CD14-positive monocyte (primary cell): ENCODE results near the gene TRIM42. TPM values are rescaled to one million over a fixed set of nuclear protein-coding genes. Genes with fewer than 3 reads are reported as not detected.

Experiments used
- DNase-seq, 3 donors: peaks; one replicate each; pipeline ENCODE4 v3.0.0-alpha.2; 2011 to 2022
- H2AFZ ChIP-seq: 2 replicates; pipeline ENCODE4 v1.6.0; 2012; ENCODE audit warnings: mild to moderate bottlenecking, low read depth, low read length, inconsistent platforms; ENCODE audit not compliant: insufficient read depth, poor library complexity, severe bottlenecking
- H3K27ac ChIP-seq, 2 donors: 1 replicate in 1 of 2; 2 replicates in 1 of 2; pipeline ENCODE4 v1.5.1; 2012 to 2013; ENCODE audit warnings: low read length in 2 of 2, control low read depth in 1 of 2, inconsistent platforms in 1 of 2, low read depth in 1 of 2, mild to moderate bottlenecking in 1 of 2
- H3K27me3 ChIP-seq, 2 donors: one replicate each; pipeline versions ENCODE4 v1.6.0 to v1.6.1; 2011 to 2013; ENCODE audit warnings: low read length in 2 of 2; ENCODE audit not compliant: control insufficient read depth in 2 of 2, insufficient read depth in 2 of 2
- H3K36me3 ChIP-seq, 2 donors: replicated peaks in 1 of 2; 1 replicate in 1 of 2; 2 replicates in 1 of 2; pipeline versions ENCODE4 v1.5.1 to v1.6.1; 2012 to 2013; ENCODE audit warnings: low read length in 2 of 2, control low read depth in 1 of 2, inconsistent platforms in 1 of 2, mild to moderate bottlenecking in 1 of 2; ENCODE audit not compliant: insufficient read depth in 2 of 2, control insufficient read depth in 1 of 2
- H3K4me1 ChIP-seq, 2 donors: 1 replicate in 1 of 2; 2 replicates in 1 of 2; pipeline versions ENCODE4 v1.5.1 to v1.6.1; 2012 to 2013; ENCODE audit warnings: low read length in 2 of 2, control low read depth in 1 of 2, inconsistent platforms in 1 of 2, mild to moderate bottlenecking in 1 of 2, moderate library complexity in 1 of 2; ENCODE audit not compliant: insufficient read depth in 2 of 2, control insufficient read depth in 1 of 2
- H3K4me2 ChIP-seq: replicated peaks from 2 replicates; pipeline ENCODE3; 2012; ENCODE audit warnings: low read length, moderate library complexity, mild to moderate bottlenecking; ENCODE audit not compliant: poor library complexity, severe bottlenecking; ENCODE audit errors: extremely low read depth
- H3K4me3 ChIP-seq, 3 experiments: fragments of 200-600 bp in 1 of 3; sonication (generic) in 1 of 3; replicated peaks in 1 of 3; 1 replicate in 2 of 3; 2 replicates in 1 of 3; pipeline ENCODE4 v1.5.1; 2011 to 2013; ENCODE audit warnings: low read length in 3 of 3, mild to moderate bottlenecking in 3 of 3, control low read depth in 2 of 3, low read depth in 2 of 3, inconsistent platforms in 1 of 3, moderate library complexity in 1 of 3
- H3K79me2 ChIP-seq: 2 replicates; pipeline ENCODE4 v1.6.0; 2012; ENCODE audit warnings: mild to moderate bottlenecking, control low read depth, inconsistent platforms, low read length, moderate library complexity; ENCODE audit not compliant: insufficient read depth
- H3K9ac ChIP-seq: 2 replicates; pipeline ENCODE4 v1.6.0; 2017; ENCODE audit warnings: low read length, mild to moderate bottlenecking; ENCODE audit not compliant: insufficient read depth, poor library complexity, severe bottlenecking
- H3K9me3 ChIP-seq, 2 donors: replicated peaks in 1 of 2; 1 replicate in 1 of 2; 2 replicates in 1 of 2; pipeline versions ENCODE4 v1.5.1 to v1.6.1; 2012 to 2013; ENCODE audit warnings: low read length in 2 of 2, control low read depth in 1 of 2; ENCODE audit not compliant: control insufficient read depth in 1 of 2, insufficient read depth in 1 of 2
- H4K20me1 ChIP-seq: 2 replicates; pipeline ENCODE4 v1.6.0; 2012; ENCODE audit warnings: mild to moderate bottlenecking, low read length, control low read depth, moderate library complexity; ENCODE audit not compliant: insufficient read depth
- H3K27ac Mint-ChIP-seq, 7 donors: one replicate each; pipeline ENCODE4 v1.8.0; 2020; ENCODE audit warnings: mild to moderate bottlenecking in 7 of 7, mixed read lengths in 7 of 7, moderate library complexity in 6 of 7, inconsistent platforms in 2 of 7
- H3K27me3 Mint-ChIP-seq, 3 donors: one replicate each; pipeline ENCODE4 v1.8.0; 2021 to 2022; ENCODE audit warnings: low read depth in 3 of 3, mild to moderate bottlenecking in 3 of 3, mixed read lengths in 3 of 3, moderate library complexity in 3 of 3, inconsistent platforms in 1 of 3
- H3K36me3 Mint-ChIP-seq, 2 donors: one replicate each; pipeline ENCODE4 v1.8.0; 2020; ENCODE audit warnings: mixed read lengths in 2 of 2, inconsistent platforms in 1 of 2, mild to moderate bottlenecking in 1 of 2
- H3K4me1 Mint-ChIP-seq: one replicate; pipeline ENCODE4 v1.8.0; 2020; ENCODE audit warnings: mild to moderate bottlenecking, mixed read lengths
- H3K4me3 Mint-ChIP-seq, 2 donors: one replicate each; pipeline ENCODE4 v1.8.0; 2020; ENCODE audit warnings: mild to moderate bottlenecking in 2 of 2, mixed read lengths in 2 of 2, moderate library complexity in 1 of 2
- H3K9me3 Mint-ChIP-seq, 7 donors: one replicate each; pipeline ENCODE4 v1.8.0; 2020 to 2022; ENCODE audit warnings: mixed read lengths in 7 of 7, mild to moderate bottlenecking in 6 of 7, moderate library complexity in 6 of 7, inconsistent platforms in 2 of 7
- CTCF ChIP-seq: fragments of 200-600 bp; IDR thresholded peaks from one replicate; pipeline ENCODE4 v1.8.0; 2022; ENCODE audit warnings: antibody characterized with exemption, mild to moderate bottlenecking
- WGBS: methylation state at CpG from one replicate; pipeline ENCODE4 v1.1.5; 2013; ENCODE audit warnings: missing lambda C conversion rate; ENCODE audit not compliant: insufficient coverage; 5-methylcytosine and 5-hydroxymethylcytosine counted together
- intact Hi-C, 2 donors: fragments of 100-400 bp; cut with micrococcal nuclease; formaldehyde crosslinking; loops; one replicate each; pipeline versions ENCODE4 v1.15.0 to v1.15.1; 2023
- polyA plus RNA-seq, 3 donors: library from polyadenylated mRNA; depleted of rRNA in 1 of 3; unstranded in 2 of 3; stranded (reverse) in 1 of 3; fragments of 300-500 nt in 2 of 3; fragments of >200 nt in 1 of 3; fragmentation: Illumina TruSeq in 2 of 3; gene quantifications; 1 replicate in 2 of 3; 2 replicates in 1 of 3; pipeline ENCODE4 v1.2.3, GENCODE V29; 2012 to 2021

TRIM42 gene
- polyA plus RNA-seq, 3 donors, result not detected

GRCh38 chr3:140717921-140718320 lies 40.1 kb downstream of the TRIM42 start:
- Histone ChIP-seq H3K9ac (no peak overlapping the region), H3K79me2 (no peaks in the 10 kb centered on the region), H3K4me2 (no peak overlapping the region), H4K20me1 (no peaks in the 10 kb centered on the region), H3K4me1 (peaks cover 15 to 35% of the 10 kb centered on the region in 2 donors), H3K9me3 (peaks cover 0 to 2% of the 10 kb centered on the region in 2 donors), H2AFZ (no peak overlapping the region), H3K4me3 (no peak overlapping the region), H3K36me3 (no peaks in the 10 kb centered on the region), H3K27me3 (no peaks in the 10 kb centered on the region), H3K27ac (no peak overlapping the region)
- Mint-ChIP-seq H3K36me3 (no peaks in the 10 kb centered on the region), H3K9me3 (peaks cover 0 to 4% (median 0%) of the 10 kb centered on the region in 7 donors), H3K27ac (peak overlapping the region in 1 of 7 donors; percentile 41), H3K27me3 (peaks cover 0 to 3% (median 2%) of the 10 kb centered on the region in 3 donors), H3K4me3 (no peak overlapping the region), H3K4me1 (peaks cover 39% of the 10 kb centered on the region)
- WGBS, result no CpG with 5 or more reads among the region's 3 CpGs
- no peak for TF ChIP-seq CTCF
- no peak for DNase-seq
- intact Hi-C loops, result no loop called here

GRCh38 chr3:140719841-140720614 lies 42.2 kb downstream of the TRIM42 start:
- Histone ChIP-seq H3K9ac (no peak overlapping the region), H3K4me2 (no peak overlapping the region), H4K20me1 (no peaks in the 10 kb centered on the region), H2AFZ (no peak overlapping the region), H3K4me3 (no peak overlapping the region), H3K79me2 (no peaks in the 10 kb centered on the region), H3K4me1 (peaks cover 8 to 20% of the 10 kb centered on the region in 2 donors), H3K27me3 (no peaks in the 10 kb centered on the region), H3K9me3 (no peaks in the 10 kb centered on the region), H3K27ac (no peak overlapping the region), H3K36me3 (no peaks in the 10 kb centered on the region)
- intact Hi-C loops, result no loop called here
- peaks cover 0 to 3% (median 2%) of the 10 kb centered on the region in 3 donors for H3K27me3 Mint-ChIP-seq
- no peak overlapping the region for H3K4me3 Mint-ChIP-seq
- H3K27ac Mint-ChIP-seq, result no peak overlapping the region
- no peak for TF ChIP-seq CTCF
- 84% methylated on average over 3 of the region's 5 CpGs for WGBS
- peaks cover 0 to 4% (median 0%) of the 10 kb centered on the region in 7 donors for H3K9me3 Mint-ChIP-seq
- H3K4me1 Mint-ChIP-seq, result peaks cover 23% of the 10 kb centered on the region
- no peak for DNase-seq
- H3K36me3 Mint-ChIP-seq, result no peaks in the 10 kb centered on the region
